Skin of body (tissue), 2 donors: ENCODE measurements around the gene SPDEF. TPM values are rescaled to one million over a fixed set of nuclear protein-coding genes. Genes with fewer than 3 reads are reported as not detected.

ENCODE experiments used
- DNase-seq: peaks from one replicate; lab custom pipeline; 2025; lab: John Stamatoyannopoulos, UW
- total RNA-seq: library from RNA; depleted of rRNA; stranded (reverse); fragments of >200 nt; gene quantifications from one replicate; pipeline ENCODE4 v1.2.3, GENCODE V29; 2014

SPDEF gene
- total RNA-seq, 1 donor from 2014 or later: 0.89 TPM

GRCh38 chr6:34546551-34547321 lies 9.4 kb downstream of the SPDEF start:
- no peak for DNase-seq

GRCh38 chr6:34544776-34545471 lies 11.2 kb downstream of the SPDEF start:
- no peak for DNase-seq

- no peak for DNase-seq
These were observed 12.0 kb downstream of the SPDEF start for GRCh38 chr6:34544052-34544604.

DNA sequence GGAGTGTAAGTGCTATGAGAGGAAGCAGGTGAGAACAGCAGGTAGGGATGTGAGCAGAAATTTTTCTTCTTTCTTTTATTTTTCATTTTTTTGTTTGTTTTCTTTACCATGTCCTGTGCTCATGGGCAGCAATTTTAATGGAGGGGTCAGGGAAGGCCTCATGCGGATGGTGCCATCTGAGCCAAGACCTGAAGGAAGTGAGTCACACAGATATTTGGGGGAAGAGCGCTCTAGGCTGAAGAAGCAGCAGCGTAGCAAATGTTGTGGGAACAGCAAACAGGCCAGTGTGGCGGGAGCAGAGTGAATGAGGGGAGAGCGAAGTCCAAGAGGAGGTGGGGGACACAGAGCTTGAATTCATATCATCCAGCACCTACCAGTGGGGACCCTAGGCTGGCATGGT lies 12.7 kb downstream of the SPDEF start:
- no peak for DNase-seq

DNA sequence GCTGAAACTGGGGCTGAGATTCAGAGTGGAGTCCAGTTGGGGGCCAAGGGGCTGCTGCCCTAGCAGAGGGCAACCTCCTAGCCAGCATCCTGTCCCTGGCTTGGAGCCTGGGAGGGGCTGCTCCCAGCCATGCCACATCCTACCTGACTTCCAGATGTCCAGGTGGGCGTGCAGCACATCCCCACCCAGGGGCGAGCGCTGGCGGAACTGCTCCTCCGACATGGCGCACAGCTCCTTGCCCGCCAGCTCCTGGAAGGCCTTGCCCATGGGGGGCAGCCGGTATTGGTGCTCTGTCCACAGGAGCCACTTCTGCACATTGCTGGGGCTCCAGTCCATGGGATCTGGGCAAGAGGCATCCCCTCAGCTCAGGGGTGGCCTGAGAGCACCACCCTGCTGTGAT lies 15.3 kb downstream of the SPDEF start:
- no peak for DNase-seq

DNA sequence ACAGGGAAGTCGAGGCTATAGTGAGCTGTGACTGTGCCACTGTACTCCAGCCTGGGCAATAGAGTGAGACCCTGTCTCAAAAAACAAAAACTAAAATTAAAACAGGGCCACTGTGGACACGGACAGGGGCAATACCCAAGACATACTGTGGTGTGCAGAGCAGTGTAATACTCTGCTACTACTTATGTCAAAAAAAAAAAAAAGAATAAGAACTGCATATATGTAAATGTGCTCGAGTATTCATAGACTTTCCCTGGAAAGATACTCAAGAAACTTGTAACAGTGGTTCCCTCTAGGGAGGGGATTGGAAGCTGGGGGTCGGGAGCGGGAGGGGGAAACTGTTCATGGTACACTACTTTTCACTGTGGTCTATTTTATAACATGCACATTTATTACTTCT lies 15.9 kb downstream of the SPDEF start:
- DNase-seq: no peak

GRCh38 chr6:34539181-34539580 lies 16.9 kb downstream of the SPDEF start:
- no peak for DNase-seq

- DNase-seq: no peak
These were observed 17.5 kb downstream of the SPDEF start for GRCh38 chr6:34538581-34538980.

- DNase-seq: no peak
These were observed 18.1 kb downstream of the SPDEF start for GRCh38 chr6:34537922-34538550.

DNA sequence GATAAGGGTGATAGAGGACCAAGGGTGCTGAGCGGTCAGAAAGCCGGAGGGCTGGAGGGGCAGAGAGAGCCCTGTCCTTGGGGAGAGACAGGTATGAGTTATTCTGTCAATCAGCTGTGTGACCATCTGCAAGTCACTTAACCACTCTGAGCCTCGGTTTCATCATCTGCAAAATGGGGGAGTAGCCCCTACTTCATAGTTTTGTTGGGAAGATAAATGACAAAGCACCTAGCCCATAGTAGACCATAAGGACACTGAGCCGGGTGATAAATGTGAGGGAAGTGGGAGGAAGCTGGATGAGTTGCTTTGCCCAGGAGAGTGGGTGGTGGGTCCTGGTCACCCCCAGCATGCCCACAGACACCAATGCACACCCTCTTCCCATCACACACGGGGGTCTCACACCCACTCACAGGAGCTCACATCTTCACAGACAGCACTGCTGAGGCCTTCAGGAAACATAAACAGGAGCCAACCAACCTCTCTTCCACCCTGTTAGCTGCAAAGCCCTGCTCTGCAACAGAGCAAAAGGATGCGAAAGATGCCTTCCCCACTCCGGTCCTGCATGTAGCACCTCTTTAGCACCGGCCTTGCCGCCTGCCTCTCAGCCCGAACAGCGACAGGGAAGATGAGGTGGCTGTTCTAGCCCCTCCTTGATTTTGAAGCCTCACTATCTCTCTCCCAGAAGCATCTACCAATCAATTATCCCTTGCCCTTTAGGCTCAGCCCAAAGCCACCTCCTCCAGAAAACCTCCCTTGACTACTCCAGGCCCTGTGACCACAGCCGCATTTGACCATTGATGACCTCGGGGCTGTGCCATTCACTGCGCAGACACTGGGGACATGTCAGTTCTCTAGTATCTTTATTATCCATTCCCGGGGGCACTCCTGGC lies 18.9 kb downstream of the SPDEF start:
- no peak for DNase-seq

DNA sequence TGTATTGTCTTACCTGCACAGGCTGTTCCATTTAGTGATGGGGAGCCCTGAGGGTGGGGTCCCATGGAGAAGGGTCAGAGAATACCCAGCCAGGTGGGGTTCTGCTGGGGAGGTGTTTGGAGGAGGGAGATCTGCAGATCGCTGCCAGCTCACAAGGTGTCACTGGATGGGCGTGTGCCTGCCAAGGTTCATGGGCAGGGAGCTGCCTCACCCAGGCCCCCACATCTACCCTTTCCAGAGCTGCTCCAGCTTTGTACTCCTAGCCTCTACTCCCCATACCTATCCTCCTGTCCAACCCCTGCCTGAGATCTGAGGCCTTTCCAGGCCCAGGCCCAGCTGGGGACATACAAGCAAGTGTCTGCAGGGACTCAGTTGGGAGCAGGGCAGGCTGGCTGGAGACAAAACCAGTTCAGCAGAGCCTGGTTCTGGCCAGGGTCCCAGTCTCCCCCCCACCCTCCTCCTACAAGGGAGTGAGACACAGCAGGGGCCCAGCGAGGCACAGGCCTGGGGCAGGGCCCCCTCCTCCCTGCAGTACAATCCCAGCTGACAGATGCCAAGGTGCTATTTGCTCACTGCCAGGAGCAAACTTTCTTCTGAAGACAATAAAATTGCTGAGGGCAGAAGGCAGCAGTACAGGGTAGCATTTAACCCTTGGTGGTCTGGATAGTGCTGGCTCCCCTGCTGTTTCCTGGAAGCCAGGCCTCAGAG lies 19.7 kb downstream of the SPDEF start:
- DNase-seq: no peak

DNA sequence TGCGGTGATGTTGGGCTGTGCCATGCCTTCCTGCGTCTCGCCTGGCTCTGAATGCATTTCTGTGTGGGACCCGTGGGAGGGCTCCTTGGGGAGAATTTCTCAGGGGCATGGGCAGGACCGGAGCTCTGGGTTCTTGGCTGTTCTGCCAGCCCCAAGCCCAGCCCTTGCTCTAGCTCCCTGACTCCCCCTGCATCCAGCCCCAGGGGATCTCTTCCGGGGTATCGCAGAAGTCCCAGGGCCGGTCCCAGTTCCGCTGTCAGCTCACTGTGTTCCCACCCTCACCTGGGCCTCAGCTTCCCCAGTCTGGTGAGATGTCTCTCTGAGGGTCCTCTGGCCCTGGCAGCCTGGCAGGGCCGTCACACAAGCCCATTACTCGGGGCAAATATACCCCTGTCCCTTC lies 20.5 kb downstream of the SPDEF start:
- no peak for DNase-seq

- no peak for DNase-seq
These were observed 20.9 kb downstream of the SPDEF start for GRCh38 chr6:34535199-34535598.

DNA sequence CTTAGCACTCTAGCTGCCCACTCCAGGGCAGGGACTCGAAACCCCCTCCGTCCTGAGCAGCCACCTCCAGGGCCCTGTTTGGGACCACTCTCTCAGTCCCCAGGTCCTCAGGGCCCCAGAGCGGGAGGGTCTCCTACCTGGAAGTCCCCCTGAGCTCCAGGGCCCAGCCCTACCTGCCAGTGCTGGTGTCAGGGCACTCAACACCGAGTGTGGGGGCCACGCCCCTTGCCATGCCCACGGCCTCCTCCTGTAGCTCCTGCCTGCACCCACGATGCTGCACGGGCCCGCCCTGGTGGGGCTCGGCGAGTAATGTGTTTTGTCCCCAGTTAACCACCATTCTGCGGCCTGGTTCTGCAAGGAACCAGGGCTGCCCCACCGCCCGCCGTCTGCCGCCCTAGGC lies 21.5 kb downstream of the SPDEF start:
- DNase-seq: no peak

- DNase-seq: no peak
These were observed 22.0 kb downstream of the SPDEF start for GRCh38 chr6:34534146-34534545.

- DNase-seq: no peak
These were observed 23.9 kb downstream of the SPDEF start for GRCh38 chr6:34532230-34532629.

GRCh38 chr6:34531580-34532201 lies 24.4 kb downstream of the SPDEF start:
- peak; percentile 35 for DNase-seq

DNA sequence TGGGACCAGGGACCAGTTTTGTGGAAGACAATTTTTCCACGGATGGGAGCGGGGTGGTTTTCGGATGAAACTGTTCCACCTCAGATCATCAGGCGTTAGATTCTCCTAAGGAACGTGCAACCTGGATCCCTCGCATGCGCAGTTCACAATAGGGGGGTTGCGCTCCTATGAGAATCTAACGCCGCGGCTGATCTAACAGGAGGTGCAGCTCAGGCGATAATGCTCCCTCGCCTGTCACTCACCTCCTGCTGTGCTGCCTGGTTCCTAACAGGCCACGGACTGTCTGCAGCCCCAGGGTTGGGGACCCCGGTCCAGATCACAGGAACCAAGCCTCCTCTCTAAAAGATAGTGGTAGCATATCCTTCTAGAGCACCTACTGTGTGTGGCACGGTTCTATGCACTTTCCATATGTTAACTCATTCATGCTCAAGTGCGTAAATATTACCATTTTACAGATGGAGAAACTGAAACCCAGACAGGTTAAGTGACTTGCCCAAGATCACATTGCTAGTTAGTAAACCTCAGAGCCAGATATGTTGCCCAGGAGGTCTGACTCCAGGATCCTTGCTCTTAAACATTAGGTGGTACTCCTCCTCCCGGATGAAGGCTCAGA lies 25.3 kb downstream of the SPDEF start:
- no peak for DNase-seq

- DNase-seq: no peak
These were observed 26.3 kb downstream of the SPDEF start for GRCh38 chr6:34529665-34530327.
